T-cell (primary cell): Measurements from ENCODE around the gene PPME1. TPM values are rescaled to one million over a fixed set of nuclear protein-coding genes. Genes with fewer than 3 reads are reported as not detected.
A peak's percentile ranks its signal among the peaks of the same experiment; 100 is the strongest.

ENCODE experiments used
- ATAC-seq, 4 experiments: fragments of 200-7000 bp in 3 of 4; fragments of 150-1000 bp in 1 of 4; cut with Tn5 transposase; replicated peaks in 1 of 4; 1 replicate in 3 of 4; 2 replicates in 1 of 4; pipeline ENCODE4 v1.10.0; 2021; ENCODE audit warnings: moderate library complexity in 3 of 4, mild to moderate bottlenecking in 2 of 4, moderate number of reproducible peaks in 1 of 4
- CTCF ChIA-PET, 2 donors: fragments of 300-600 bp; sonication (Branson Sonifier 250); formaldehyde crosslinking; loops; one replicate each; lab custom pipeline; 2022; ENCODE audit warnings: antibody characterized with exemption in 2 of 2; lab: Charles Lee
- POLR2A ChIA-PET, 2 donors: fragments of 300-600 bp; sonication (Branson Sonifier 250); formaldehyde crosslinking; loops; one replicate each; lab custom pipeline; 2022; ENCODE audit warnings: antibody characterized with exemption in 2 of 2; lab: Charles Lee
- DNase-seq, 35 experiments: peaks; one replicate each; pipeline versions ENCODE4 v3.0.0 to v3.0.0-alpha.2; 2013 to 2023
- H3K27ac ChIP-seq: one replicate; pipeline ENCODE4 v1.5.1; 2013; ENCODE audit warnings: low read length
- H3K27me3 ChIP-seq, 2 experiments: replicated peaks in 1 of 2; 1 replicate in 1 of 2; 2 replicates in 1 of 2; pipeline versions ENCODE4 v1.6.1 to v1.7.0; 2013; ENCODE audit warnings: low read length in 1 of 2, mixed read lengths in 1 of 2; ENCODE audit not compliant: control insufficient read depth in 2 of 2, insufficient read depth in 2 of 2; ENCODE audit errors: extremely low read depth in 1 of 2
- H3K36me3 ChIP-seq, 2 donors: 1 replicate in 1 of 2; 2 replicates in 1 of 2; pipeline versions ENCODE4 v1.6.1 to v1.7.0; 2013; ENCODE audit warnings: low read length in 1 of 2; ENCODE audit not compliant: control insufficient read depth in 2 of 2, insufficient read depth in 1 of 2; ENCODE audit errors: extremely low read depth in 1 of 2
- H3K4me1 ChIP-seq, 2 experiments: 1 replicate in 1 of 2; 2 replicates in 1 of 2; pipeline versions ENCODE4 v1.6.1 to v1.7.0; 2013; ENCODE audit warnings: low read length in 2 of 2, mixed read lengths in 1 of 2; ENCODE audit not compliant: insufficient read depth in 2 of 2, control insufficient read depth in 1 of 2; ENCODE audit errors: extremely low read depth in 1 of 2
- H3K4me3 ChIP-seq, 2 donors: 1 replicate in 1 of 2; 2 replicates in 1 of 2; pipeline versions ENCODE4 v1.5.1 to v1.7.0; 2013; ENCODE audit warnings: mild to moderate bottlenecking in 2 of 2, low read length in 1 of 2, moderate library complexity in 1 of 2; ENCODE audit not compliant: control insufficient read depth in 1 of 2; ENCODE audit errors: extremely low read depth in 1 of 2
- H3K9me3 ChIP-seq: 2 replicates; pipeline ENCODE4 v1.7.0; 2013
- H3K27ac Mint-ChIP-seq, 2 donors: one replicate each; pipeline ENCODE4 v1.8.0; 2020 to 2021; ENCODE audit warnings: mild to moderate bottlenecking in 2 of 2, mixed read lengths in 2 of 2
- H3K27me3 Mint-ChIP-seq, 2 donors: one replicate each; pipeline ENCODE4 v1.8.0; 2021 to 2022; ENCODE audit warnings: mixed read lengths in 2 of 2
- H3K36me3 Mint-ChIP-seq: one replicate; pipeline ENCODE4 v1.8.0; 2021; ENCODE audit warnings: mixed read lengths
- H3K4me1 Mint-ChIP-seq, 3 donors: one replicate each; pipeline ENCODE4 v1.8.0; 2020 to 2022; ENCODE audit warnings: mixed read lengths in 3 of 3, mild to moderate bottlenecking in 1 of 3
- H3K4me3 Mint-ChIP-seq, 3 donors: one replicate each; pipeline ENCODE4 v1.8.0; 2020 to 2022; ENCODE audit warnings: mild to moderate bottlenecking in 3 of 3, mixed read lengths in 3 of 3, moderate library complexity in 3 of 3
- H3K9me3 Mint-ChIP-seq, 3 donors: one replicate each; pipeline ENCODE4 v1.8.0; 2020 to 2022; ENCODE audit warnings: mixed read lengths in 3 of 3
- WGBS: methylation state at CpG from one replicate; pipeline ENCODE4 v1.1.5; 2013; ENCODE audit warnings: missing lambda C conversion rate; ENCODE audit not compliant: insufficient coverage; 5-methylcytosine and 5-hydroxymethylcytosine counted together
- total RNA-seq, 35 experiments: library from RNA in 6 of 35; stranded (reverse) in 6 of 35; fragments of 120-200 nt in 1 of 35; gene quantifications; one replicate each; pipeline versions ENCODE4 v1.2.1 to v1.2.4 and lab custom pipeline; 2013 to 2026

Gene PPME1
- total RNA-seq, 5 donors from 2014 or later (not counting 1 experiment from before 2014, with no cell fraction given): 17.1 to 21.1 (median 18.6) TPM

- POLR2A ChIA-PET: interaction anchor here in 1 of 2 donors (1.7 kb wide), 1 partner anchor 191 kb away, joined by 6 read pairs; no protein-coding TSS in a partner anchor
- H3K4me3 ChIP-seq: peak overlapping the region; percentile 64 to 81
- Mint-ChIP-seq H3K36me3 (peaks cover 20% of the 10 kb centered on the region), H3K4me1 (peaks cover 4 to 25% (median 22%) of the 10 kb centered on the region in 3 donors), H3K27ac (no peak overlapping the region), H3K9me3 (no peaks in the 10 kb centered on the region), H3K27me3 (no peaks in the 10 kb centered on the region), H3K4me3 (no peak overlapping the region)
- no peaks in the 10 kb centered on the region for H3K27me3 ChIP-seq
- ATAC-seq: no peak
- CTCF ChIA-PET: interaction anchor here in 1 of 2 donors (1.2 to 1.4 kb wide), 3 partner anchors 12 to 191 kb away, joined by 3 to 4 read pairs (median 4); no protein-coding TSS in a partner anchor
- 4% methylated on average over 4 of the region's 5 CpGs for WGBS
- H3K36me3 ChIP-seq: peaks cover 0 to 11% of the 10 kb centered on the region in 2 donors
- DNase-seq: no peak
- peak overlapping the region; percentile 74 for H3K27ac ChIP-seq
- H3K4me1 ChIP-seq: peaks cover 23 to 24% of the 10 kb centered on the region in 2 experiments
- H3K9me3 ChIP-seq: no peaks in the 10 kb centered on the region
These were observed 510 bp downstream of the PPME1 start for GRCh38 chr11:74171630-74171968.

GRCh38 chr11:74171997-74172396 is 908 bp downstream of the PPME1 start:
- Histone ChIP-seq H3K27ac (peak overlapping the region; percentile 74), H3K36me3 (peaks cover 0 to 7% of the 10 kb centered on the region in 2 donors), H3K27me3 (no peaks in the 10 kb centered on the region), H3K4me3 (peak overlapping the region; percentile 64 to 81), H3K4me1 (peaks cover 23 to 24% of the 10 kb centered on the region in 2 experiments), H3K9me3 (no peaks in the 10 kb centered on the region)
- peaks cover 16% of the 10 kb centered on the region for H3K36me3 Mint-ChIP-seq
- ChIA-PET POLR2A (interaction anchor here in 1 of 2 donors (1.7 kb wide), 1 partner anchor 192 kb away, joined by 6 read pairs; no protein-coding TSS in a partner anchor), CTCF (interaction anchor here in 1 of 2 donors (0.5 kb wide), 1 partner anchor 1173 kb away, joined by 3 read pairs; no protein-coding TSS in a partner anchor)
- no peaks in the 10 kb centered on the region for H3K27me3 Mint-ChIP-seq
- H3K4me1 Mint-ChIP-seq: peaks cover 4 to 21% (median 19%) of the 10 kb centered on the region in 3 donors
- ATAC-seq (no peak), DNase-seq (peak in 1 of 35 experiments; percentile 3)
- no peaks in the 10 kb centered on the region for H3K9me3 Mint-ChIP-seq
- 41% methylated on average over 5 of the region's 5 CpGs for WGBS
- no peak overlapping the region for H3K27ac Mint-ChIP-seq
- H3K4me3 Mint-ChIP-seq: no peak overlapping the region

- Mint-ChIP-seq H3K9me3 (no peaks in the 10 kb centered on the region), H3K4me1 (peaks cover 11 to 25% (median 24%) of the 10 kb centered on the region in 3 donors), H3K4me3 (no peak overlapping the region), H3K36me3 (peaks cover 18% of the 10 kb centered on the region), H3K27ac (no peak overlapping the region), H3K27me3 (no peaks in the 10 kb centered on the region)
- no CpG with 5 or more reads among the region's 1 CpG for WGBS
- Histone ChIP-seq H3K9me3 (no peaks in the 10 kb centered on the region), H3K27me3 (no peaks in the 10 kb centered on the region), H3K4me1 (peaks cover 11 to 13% of the 10 kb centered on the region in 2 experiments), H3K4me3 (no peak overlapping the region), H3K36me3 (peaks cover 0 to 2% of the 10 kb centered on the region in 2 donors), H3K27ac (no peak overlapping the region)
- ATAC-seq (no peak), DNase-seq (no peak)
- ChIA-PET CTCF (interaction anchor here in 1 of 2 donors (0.5 kb wide), 1 partner anchor 1025 kb away, joined by 4 read pairs; no protein-coding TSS in a partner anchor), POLR2A (no interaction called here)
These were observed 4.8 kb downstream of the PPME1 start for GRCh38 chr11:74175920-74176319.

- Histone ChIP-seq H3K36me3 (peaks cover 0 to 8% of the 10 kb centered on the region in 2 donors), H3K9me3 (no peaks in the 10 kb centered on the region), H3K4me3 (no peak overlapping the region), H3K27me3 (no peaks in the 10 kb centered on the region), H3K27ac (no peak overlapping the region), H3K4me1 (no peaks in the 10 kb centered on the region)
- ChIA-PET POLR2A (no interaction called here), CTCF (interaction anchor here in 1 of 2 donors (0.7 kb wide), 1 partner anchor 1667 kb away, joined by 3 read pairs; no protein-coding TSS in a partner anchor)
- Mint-ChIP-seq H3K27me3 (no peaks in the 10 kb centered on the region), H3K27ac (no peak overlapping the region), H3K9me3 (no peaks in the 10 kb centered on the region), H3K4me3 (no peak overlapping the region), H3K4me1 (peaks cover 14 to 29% (median 21%) of the 10 kb centered on the region in 3 donors), H3K36me3 (peaks cover 21% of the 10 kb centered on the region)
- ATAC-seq (no peak), DNase-seq (no peak)
- 100% methylated on average over 2 of the region's 7 CpGs for WGBS
These were observed 8.4 kb downstream of the PPME1 start for GRCh38 chr11:74179234-74180052.

- ChIA-PET CTCF (no interaction called here), POLR2A (no interaction called here)
- Mint-ChIP-seq H3K36me3 (peaks cover 30% of the 10 kb centered on the region), H3K4me1 (peaks cover 26 to 28% (median 28%) of the 10 kb centered on the region in 3 donors), H3K27ac (no peak overlapping the region), H3K9me3 (no peaks in the 10 kb centered on the region), H3K27me3 (no peaks in the 10 kb centered on the region), H3K4me3 (no peak overlapping the region)
- no peaks in the 10 kb centered on the region for H3K9me3 ChIP-seq
- no peaks in the 10 kb centered on the region for H3K27me3 ChIP-seq
- ATAC-seq (no peak), DNase-seq (no peak)
- no peaks in the 10 kb centered on the region for H3K4me1 ChIP-seq
- 94% methylated on average over 2 of the region's 4 CpGs for WGBS
- H3K27ac ChIP-seq: no peak overlapping the region
- peaks cover 0 to 8% of the 10 kb centered on the region in 2 donors for H3K36me3 ChIP-seq
- no peak overlapping the region for H3K4me3 ChIP-seq
These were observed 11.5 kb downstream of the PPME1 start for GRCh38 chr11:74182635-74183034.

- Histone ChIP-seq H3K36me3 (peaks cover 0 to 6% of the 10 kb centered on the region in 2 donors), H3K4me1 (no peaks in the 10 kb centered on the region), H3K27me3 (no peaks in the 10 kb centered on the region), H3K4me3 (no peak overlapping the region), H3K27ac (no peak overlapping the region), H3K9me3 (no peaks in the 10 kb centered on the region)
- Mint-ChIP-seq H3K4me3 (no peak overlapping the region), H3K9me3 (peaks cover 0 to 4% (median 0%) of the 10 kb centered on the region in 3 donors), H3K27ac (no peak overlapping the region), H3K27me3 (no peaks in the 10 kb centered on the region), H3K4me1 (peaks cover 16 to 20% (median 20%) of the 10 kb centered on the region in 3 donors), H3K36me3 (peaks cover 40% of the 10 kb centered on the region)
- DNase-seq (no peak), ATAC-seq (no peak)
- ChIA-PET CTCF (no interaction called here), POLR2A (no interaction called here)
- 58% methylated on average over 2 of the region's 5 CpGs for WGBS
These were observed 14.2 kb downstream of the PPME1 start for GRCh38 chr11:74185285-74185684.
